Astrocyte (in vitro differentiated cells and primary cell): ENCODE data around the gene IRX1. TPM values are rescaled to one million over a fixed set of nuclear protein-coding genes. Genes with fewer than 3 reads are reported as not detected.

Source experiments
- DNase-seq: peaks from one replicate; pipeline ENCODE4 v3.0.0-alpha.2; 2010; ENCODE audit warnings: low read depth
- FAIRE-seq: peaks from 2 replicates; lab custom pipeline; 2011; peaks lifted over from hg19 to GRCh38; lab: Jason Lieb, UNC
- H2AFZ ChIP-seq: 2 replicates; pipeline ENCODE4 v1.6.0; 2012; ENCODE audit warnings: low read depth, low read length, inconsistent platforms
- H3K27ac ChIP-seq: 2 replicates; pipeline ENCODE4 v1.5.1; 2011; ENCODE audit warnings: low read depth, low read length, inconsistent platforms
- H3K27me3 ChIP-seq: 2 replicates; pipeline ENCODE4 v1.6.0; 2011; ENCODE audit warnings: low read length, inconsistent platforms; ENCODE audit not compliant: insufficient read depth
- H3K36me3 ChIP-seq: 2 replicates; pipeline ENCODE4 v1.5.1; 2011; ENCODE audit warnings: low read length, inconsistent platforms; ENCODE audit not compliant: insufficient read depth
- H3K4me1 ChIP-seq: 2 replicates; pipeline ENCODE4 v1.5.1; 2011; ENCODE audit warnings: low read length, inconsistent platforms; ENCODE audit not compliant: insufficient read depth
- H3K4me2 ChIP-seq: 2 replicates; pipeline ENCODE4 v1.6.0; 2012; ENCODE audit warnings: low read length, inconsistent platforms
- H3K4me3 ChIP-seq: 2 replicates; pipeline ENCODE4 v1.5.1; 2011; ENCODE audit warnings: low read depth, mild to moderate bottlenecking, low read length, inconsistent platforms; ENCODE audit not compliant: insufficient read depth
- H3K79me2 ChIP-seq: 2 replicates; pipeline ENCODE4 v1.6.0; 2012; ENCODE audit warnings: mild to moderate bottlenecking, low read length, inconsistent platforms; ENCODE audit not compliant: insufficient read depth
- H3K9ac ChIP-seq: 2 replicates; pipeline ENCODE4 v1.6.0; 2012; ENCODE audit warnings: mild to moderate bottlenecking, low read length, inconsistent platforms
- H3K9me3 ChIP-seq: 2 replicates; pipeline ENCODE4 v1.5.1; 2012; ENCODE audit warnings: low read depth, mild to moderate bottlenecking, low read length, inconsistent platforms; ENCODE audit not compliant: insufficient read depth
- H4K20me1 ChIP-seq: 2 replicates; pipeline ENCODE4 v1.6.0; 2012; ENCODE audit warnings: low read length, inconsistent platforms; ENCODE audit not compliant: insufficient read depth
- H3K27ac Mint-ChIP-seq: one replicate; pipeline ENCODE4 v1.8.0; 2021; ENCODE audit warnings: mild to moderate bottlenecking, mixed read lengths; ENCODE audit not compliant: unreplicated experiment
- H3K27me3 Mint-ChIP-seq: one replicate; pipeline ENCODE4 v1.8.0; 2021; ENCODE audit warnings: low read depth, mixed read lengths; ENCODE audit not compliant: unreplicated experiment
- H3K36me3 Mint-ChIP-seq: one replicate; pipeline ENCODE4 v1.8.0; 2021; ENCODE audit warnings: low read depth, mixed read lengths; ENCODE audit not compliant: unreplicated experiment
- H3K4me1 Mint-ChIP-seq: one replicate; pipeline ENCODE4 v1.8.0; 2021; ENCODE audit warnings: low read depth, mixed read lengths; ENCODE audit not compliant: unreplicated experiment
- H3K4me3 Mint-ChIP-seq: one replicate; pipeline ENCODE4 v1.8.0; 2021; ENCODE audit warnings: mild to moderate bottlenecking, moderate library complexity, mixed read lengths; ENCODE audit not compliant: unreplicated experiment
- H3K9me3 Mint-ChIP-seq: one replicate; pipeline ENCODE4 v1.8.0; 2021; ENCODE audit warnings: mild to moderate bottlenecking, mixed read lengths; ENCODE audit not compliant: unreplicated experiment
- CTCF ChIP-seq: IDR thresholded peaks from 2 replicates; pipeline ENCODE4 v1.5.1; 2011; ENCODE audit warnings: low read depth, mild to moderate bottlenecking, inconsistent platforms, low read length, moderate library complexity; ENCODE audit not compliant: insufficient read depth
- EZH2 ChIP-seq: IDR thresholded peaks from 2 replicates; pipeline ENCODE4 v1.6.1; 2012; ENCODE audit warnings: mild to moderate bottlenecking, low read length, inconsistent platforms; ENCODE audit not compliant: insufficient read depth
- total RNA-seq: library from RNA; stranded (reverse); gene quantifications from 2 replicates; pipeline ENCODE4 v1.2.1, GENCODE V29; 2021

Gene IRX1
- total RNA-seq, 1 donor from 2014 or later, result 0.52 TPM

GRCh38 chr5:3634061-3634460 is 38.4 kb downstream of the IRX1 start:
- no peak overlapping the region for H3K27ac ChIP-seq
- Mint-ChIP-seq H3K27ac (no peak overlapping the region), H3K9me3 (no peaks in the 10 kb centered on the region), H3K36me3 (no peaks in the 10 kb centered on the region), H3K27me3 (peaks cover 24% of the 10 kb centered on the region), H3K4me3 (no peak overlapping the region), H3K4me1 (no peaks in the 10 kb centered on the region)
- H3K4me3 ChIP-seq, result no peak overlapping the region
- no peaks in the 10 kb centered on the region for H3K79me2 ChIP-seq
- no peaks in the 10 kb centered on the region for H3K27me3 ChIP-seq
- no peak overlapping the region for H3K4me2 ChIP-seq
- H3K9ac ChIP-seq, result no peak overlapping the region
- H3K4me1 ChIP-seq, result no peaks in the 10 kb centered on the region
- DNase-seq (no peak), FAIRE-seq (no peak)
- H3K9me3 ChIP-seq, result no peaks in the 10 kb centered on the region
- H2AFZ ChIP-seq, result no peak overlapping the region
- no peaks in the 10 kb centered on the region for H4K20me1 ChIP-seq
- no peaks in the 10 kb centered on the region for H3K36me3 ChIP-seq
- TF ChIP-seq EZH2 (no peak), CTCF (no peak)

- Histone ChIP-seq H3K4me3 (no peak overlapping the region), H3K4me1 (no peaks in the 10 kb centered on the region), H4K20me1 (no peaks in the 10 kb centered on the region), H3K27ac (no peak overlapping the region), H3K79me2 (no peaks in the 10 kb centered on the region), H3K36me3 (no peaks in the 10 kb centered on the region), H3K9ac (no peak overlapping the region), H3K9me3 (no peaks in the 10 kb centered on the region), H3K27me3 (no peaks in the 10 kb centered on the region), H2AFZ (no peak overlapping the region), H3K4me2 (no peak overlapping the region)
- DNase-seq (no peak), FAIRE-seq (no peak)
- Mint-ChIP-seq H3K9me3 (peaks cover 5% of the 10 kb centered on the region), H3K27me3 (peaks cover 22% of the 10 kb centered on the region), H3K36me3 (no peaks in the 10 kb centered on the region), H3K4me3 (no peak overlapping the region), H3K27ac (no peak overlapping the region), H3K4me1 (no peaks in the 10 kb centered on the region)
- no peak for TF ChIP-seq CTCF
- TF ChIP-seq EZH2, result no peak
Measured at GRCh38 chr5:3639175-3639574, 43.5 kb downstream of the IRX1 start.

- Histone ChIP-seq H3K27ac (no peak overlapping the region), H3K9ac (no peak overlapping the region), H3K9me3 (no peaks in the 10 kb centered on the region), H3K79me2 (no peaks in the 10 kb centered on the region), H3K4me1 (no peaks in the 10 kb centered on the region), H2AFZ (no peak overlapping the region), H3K27me3 (no peaks in the 10 kb centered on the region), H4K20me1 (no peaks in the 10 kb centered on the region), H3K4me2 (no peak overlapping the region), H3K4me3 (no peak overlapping the region), H3K36me3 (no peaks in the 10 kb centered on the region)
- no peak for DNase-seq
- no peaks in the 10 kb centered on the region for H3K4me1 Mint-ChIP-seq
- no peak overlapping the region for H3K4me3 Mint-ChIP-seq
- TF ChIP-seq CTCF (no peak), EZH2 (no peak)
- no peak for FAIRE-seq
- H3K27ac Mint-ChIP-seq, result no peak overlapping the region
- peaks cover 26% of the 10 kb centered on the region for H3K27me3 Mint-ChIP-seq
- H3K36me3 Mint-ChIP-seq, result no peaks in the 10 kb centered on the region
- H3K9me3 Mint-ChIP-seq, result peaks cover 5% of the 10 kb centered on the region
Measured at GRCh38 chr5:3642231-3642630, 46.6 kb downstream of the IRX1 start.
